CD14-positive monocyte (primary cell): ENCODE results near the gene CAPS. TPM values are rescaled to one million over a fixed set of nuclear protein-coding genes. Genes with fewer than 3 reads are reported as not detected.

Experiments used
- DNase-seq, 3 donors: peaks; one replicate each; pipeline ENCODE4 v3.0.0-alpha.2; 2011 to 2022
- H2AFZ ChIP-seq: 2 replicates; pipeline ENCODE4 v1.6.0; 2012; ENCODE audit warnings: mild to moderate bottlenecking, low read depth, low read length, inconsistent platforms; ENCODE audit not compliant: insufficient read depth, poor library complexity, severe bottlenecking
- H3K27ac ChIP-seq, 2 donors: 1 replicate in 1 of 2; 2 replicates in 1 of 2; pipeline ENCODE4 v1.5.1; 2012 to 2013; ENCODE audit warnings: low read length in 2 of 2, control low read depth in 1 of 2, inconsistent platforms in 1 of 2, low read depth in 1 of 2, mild to moderate bottlenecking in 1 of 2
- H3K27me3 ChIP-seq, 2 donors: one replicate each; pipeline versions ENCODE4 v1.6.0 to v1.6.1; 2011 to 2013; ENCODE audit warnings: low read length in 2 of 2; ENCODE audit not compliant: control insufficient read depth in 2 of 2, insufficient read depth in 2 of 2
- H3K36me3 ChIP-seq, 2 donors: replicated peaks in 1 of 2; 1 replicate in 1 of 2; 2 replicates in 1 of 2; pipeline versions ENCODE4 v1.5.1 to v1.6.1; 2012 to 2013; ENCODE audit warnings: low read length in 2 of 2, control low read depth in 1 of 2, inconsistent platforms in 1 of 2, mild to moderate bottlenecking in 1 of 2; ENCODE audit not compliant: insufficient read depth in 2 of 2, control insufficient read depth in 1 of 2
- H3K4me1 ChIP-seq, 2 donors: 1 replicate in 1 of 2; 2 replicates in 1 of 2; pipeline versions ENCODE4 v1.5.1 to v1.6.1; 2012 to 2013; ENCODE audit warnings: low read length in 2 of 2, control low read depth in 1 of 2, inconsistent platforms in 1 of 2, mild to moderate bottlenecking in 1 of 2, moderate library complexity in 1 of 2; ENCODE audit not compliant: insufficient read depth in 2 of 2, control insufficient read depth in 1 of 2
- H3K4me2 ChIP-seq: replicated peaks from 2 replicates; pipeline ENCODE3; 2012; ENCODE audit warnings: low read length, moderate library complexity, mild to moderate bottlenecking; ENCODE audit not compliant: poor library complexity, severe bottlenecking; ENCODE audit errors: extremely low read depth
- H3K4me3 ChIP-seq, 3 experiments: fragments of 200-600 bp in 1 of 3; sonication (generic) in 1 of 3; replicated peaks in 1 of 3; 1 replicate in 2 of 3; 2 replicates in 1 of 3; pipeline ENCODE4 v1.5.1; 2011 to 2013; ENCODE audit warnings: low read length in 3 of 3, mild to moderate bottlenecking in 3 of 3, control low read depth in 2 of 3, low read depth in 2 of 3, inconsistent platforms in 1 of 3, moderate library complexity in 1 of 3
- H3K79me2 ChIP-seq: 2 replicates; pipeline ENCODE4 v1.6.0; 2012; ENCODE audit warnings: mild to moderate bottlenecking, control low read depth, inconsistent platforms, low read length, moderate library complexity; ENCODE audit not compliant: insufficient read depth
- H3K9ac ChIP-seq: 2 replicates; pipeline ENCODE4 v1.6.0; 2017; ENCODE audit warnings: low read length, mild to moderate bottlenecking; ENCODE audit not compliant: insufficient read depth, poor library complexity, severe bottlenecking
- H3K9me3 ChIP-seq, 2 donors: replicated peaks in 1 of 2; 1 replicate in 1 of 2; 2 replicates in 1 of 2; pipeline versions ENCODE4 v1.5.1 to v1.6.1; 2012 to 2013; ENCODE audit warnings: low read length in 2 of 2, control low read depth in 1 of 2; ENCODE audit not compliant: control insufficient read depth in 1 of 2, insufficient read depth in 1 of 2
- H4K20me1 ChIP-seq: 2 replicates; pipeline ENCODE4 v1.6.0; 2012; ENCODE audit warnings: mild to moderate bottlenecking, low read length, control low read depth, moderate library complexity; ENCODE audit not compliant: insufficient read depth
- H3K27ac Mint-ChIP-seq, 7 donors: one replicate each; pipeline ENCODE4 v1.8.0; 2020; ENCODE audit warnings: mild to moderate bottlenecking in 7 of 7, mixed read lengths in 7 of 7, moderate library complexity in 6 of 7, inconsistent platforms in 2 of 7
- H3K27me3 Mint-ChIP-seq, 3 donors: one replicate each; pipeline ENCODE4 v1.8.0; 2021 to 2022; ENCODE audit warnings: low read depth in 3 of 3, mild to moderate bottlenecking in 3 of 3, mixed read lengths in 3 of 3, moderate library complexity in 3 of 3, inconsistent platforms in 1 of 3
- H3K36me3 Mint-ChIP-seq, 2 donors: one replicate each; pipeline ENCODE4 v1.8.0; 2020; ENCODE audit warnings: mixed read lengths in 2 of 2, inconsistent platforms in 1 of 2, mild to moderate bottlenecking in 1 of 2
- H3K4me1 Mint-ChIP-seq: one replicate; pipeline ENCODE4 v1.8.0; 2020; ENCODE audit warnings: mild to moderate bottlenecking, mixed read lengths
- H3K4me3 Mint-ChIP-seq, 2 donors: one replicate each; pipeline ENCODE4 v1.8.0; 2020; ENCODE audit warnings: mild to moderate bottlenecking in 2 of 2, mixed read lengths in 2 of 2, moderate library complexity in 1 of 2
- H3K9me3 Mint-ChIP-seq, 7 donors: one replicate each; pipeline ENCODE4 v1.8.0; 2020 to 2022; ENCODE audit warnings: mixed read lengths in 7 of 7, mild to moderate bottlenecking in 6 of 7, moderate library complexity in 6 of 7, inconsistent platforms in 2 of 7
- WGBS: methylation state at CpG from one replicate; pipeline ENCODE4 v1.1.5; 2013; ENCODE audit warnings: missing lambda C conversion rate; ENCODE audit not compliant: insufficient coverage; 5-methylcytosine and 5-hydroxymethylcytosine counted together
- intact Hi-C, 2 donors: fragments of 100-400 bp; cut with micrococcal nuclease; formaldehyde crosslinking; loops; one replicate each; pipeline versions ENCODE4 v1.15.0 to v1.15.1; 2023
- polyA plus RNA-seq, 3 donors: library from polyadenylated mRNA; depleted of rRNA in 1 of 3; unstranded in 2 of 3; stranded (reverse) in 1 of 3; fragments of 300-500 nt in 2 of 3; fragments of >200 nt in 1 of 3; fragmentation: Illumina TruSeq in 2 of 3; gene quantifications; 1 replicate in 2 of 3; 2 replicates in 1 of 3; pipeline ENCODE4 v1.2.3, GENCODE V29; 2012 to 2021
- TF ChIP-seq, protein P1 (sequence below): fragments of 200-600 bp; IDR thresholded peaks from one replicate; pipeline ENCODE4 v1.8.0; 2022; ENCODE audit warnings: antibody characterized with exemption, mild to moderate bottlenecking

CAPS gene
- polyA plus RNA-seq, 3 donors = 0.34 to 34.8 (median 0.72) TPM

DNA sequence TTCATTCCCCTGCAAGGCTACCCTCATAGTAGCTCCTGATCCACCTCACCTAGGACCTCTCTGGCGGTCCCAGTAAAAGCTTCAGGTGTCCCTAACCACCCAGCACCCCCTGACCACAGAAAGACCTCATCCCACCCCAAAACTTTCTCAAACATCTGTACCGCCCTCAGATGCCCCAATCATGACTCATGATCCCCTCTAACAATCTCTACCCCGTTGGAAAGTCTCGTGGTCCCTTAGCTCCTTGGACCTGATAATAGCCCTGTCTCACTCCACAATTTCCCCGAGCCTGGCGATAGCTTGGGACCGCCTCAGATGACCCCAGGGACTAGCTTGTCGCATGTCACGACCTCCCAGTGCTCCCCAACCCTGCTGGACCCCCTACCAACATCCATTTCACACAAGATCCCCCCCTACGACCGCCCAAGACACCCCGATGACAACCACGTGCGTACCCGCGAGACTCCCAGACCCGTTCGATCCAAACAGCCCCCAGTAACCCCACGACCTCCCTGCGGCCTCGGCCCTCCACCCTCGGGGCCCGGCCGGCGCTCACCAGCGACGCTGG, 10.9 kb upstream of the CAPS start:
- H3K9me3 ChIP-seq = no peaks in the 10 kb centered on the region
- peak overlapping the region; percentile 83 to 94 for H3K4me3 Mint-ChIP-seq
- TF ChIP-seq, protein P1, sequence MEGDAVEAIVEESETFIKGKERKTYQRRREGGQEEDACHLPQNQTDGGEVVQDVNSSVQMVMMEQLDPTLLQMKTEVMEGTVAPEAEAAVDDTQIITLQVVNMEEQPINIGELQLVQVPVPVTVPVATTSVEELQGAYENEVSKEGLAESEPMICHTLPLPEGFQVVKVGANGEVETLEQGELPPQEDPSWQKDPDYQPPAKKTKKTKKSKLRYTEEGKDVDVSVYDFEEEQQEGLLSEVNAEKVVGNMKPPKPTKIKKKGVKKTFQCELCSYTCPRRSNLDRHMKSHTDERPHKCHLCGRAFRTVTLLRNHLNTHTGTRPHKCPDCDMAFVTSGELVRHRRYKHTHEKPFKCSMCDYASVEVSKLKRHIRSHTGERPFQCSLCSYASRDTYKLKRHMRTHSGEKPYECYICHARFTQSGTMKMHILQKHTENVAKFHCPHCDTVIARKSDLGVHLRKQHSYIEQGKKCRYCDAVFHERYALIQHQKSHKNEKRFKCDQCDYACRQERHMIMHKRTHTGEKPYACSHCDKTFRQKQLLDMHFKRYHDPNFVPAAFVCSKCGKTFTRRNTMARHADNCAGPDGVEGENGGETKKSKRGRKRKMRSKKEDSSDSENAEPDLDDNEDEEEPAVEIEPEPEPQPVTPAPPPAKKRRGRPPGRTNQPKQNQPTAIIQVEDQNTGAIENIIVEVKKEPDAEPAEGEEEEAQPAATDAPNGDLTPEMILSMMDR = no peak
- peaks cover 0 to 3% (median 0%) of the 10 kb centered on the region in 7 donors for H3K9me3 Mint-ChIP-seq
- H3K4me2 ChIP-seq = peak overlapping the region; percentile 99
- WGBS = under 1% methylated on average over 25 of the region's 27 CpGs
- peaks cover 0 to 2% (median 0%) of the 10 kb centered on the region in 3 donors for H3K27me3 Mint-ChIP-seq
- H3K27ac ChIP-seq = peak overlapping the region; percentile 95 to 96
- H3K4me3 ChIP-seq = peak overlapping the region; percentile 91 to 95 (median 94)
- H3K4me1 Mint-ChIP-seq = peaks cover 18% of the 10 kb centered on the region
- H3K36me3 Mint-ChIP-seq = peaks cover 13 to 25% of the 10 kb centered on the region in 2 donors
- H3K27ac Mint-ChIP-seq = peak overlapping the region; percentile 95 to 99 (median 98)
- peak overlapping the region; percentile 99 for H3K9ac ChIP-seq
- peaks cover 19 to 22% of the 10 kb centered on the region in 2 donors for H3K4me1 ChIP-seq
- peaks cover 52% of the 10 kb centered on the region for H3K79me2 ChIP-seq
- no peaks in the 10 kb centered on the region for H3K27me3 ChIP-seq
- intact Hi-C loops = loop anchor here (5.0 to 10.0 kb wide), 5 partner anchors 72 to 522 kb away; partner anchors contain the start of genes DUS3L (in 1 of the 2), HSD11B1L (in 1 of the 2), KHSRP (in 1 of the 2) and MICOS13 (in 1 of the 2)
- H2AFZ ChIP-seq = peak overlapping the region; percentile 96
- peak; percentile 5 to 49 (median 11) for DNase-seq
- H3K36me3 ChIP-seq = peaks cover 2 to 7% of the 10 kb centered on the region in 2 donors
- peaks cover 26% of the 10 kb centered on the region for H4K20me1 ChIP-seq

DNA sequence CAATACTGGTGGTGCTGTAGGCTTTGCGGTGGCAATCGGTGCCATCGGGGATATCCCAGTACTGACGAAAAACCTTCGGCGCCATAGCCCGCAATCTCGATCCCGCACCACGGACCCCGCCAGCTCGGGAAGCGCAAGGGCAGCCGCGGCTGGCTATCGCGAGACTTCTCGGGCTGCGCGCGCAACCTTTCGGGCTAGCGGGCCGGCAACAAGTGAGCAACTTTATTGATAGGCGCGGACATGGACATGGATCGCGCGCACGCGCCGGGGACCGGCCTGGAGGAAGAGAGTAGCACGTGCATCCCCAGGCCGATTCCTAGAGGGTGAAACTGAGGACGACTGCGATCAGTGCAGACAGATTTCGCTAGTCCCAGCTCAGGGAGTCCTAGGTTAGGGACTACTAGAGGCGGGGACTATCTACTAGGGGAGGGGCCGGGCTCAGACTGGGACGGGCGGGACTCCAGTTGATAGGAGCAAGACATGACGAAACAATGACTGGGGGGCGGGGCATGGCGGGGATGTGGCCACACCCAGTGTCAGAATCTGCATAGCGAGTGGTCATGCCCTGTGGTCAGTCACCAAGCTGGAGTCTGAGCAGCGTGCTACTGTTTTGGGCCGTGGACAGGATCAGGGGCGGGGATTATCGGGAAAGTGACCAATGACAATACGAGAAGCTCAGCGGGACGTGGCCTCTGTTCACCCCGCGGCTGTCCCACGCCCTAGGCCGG, 10.3 kb upstream of the CAPS start, which contains the start of gene NDUFA11:
Gene NDUFA11 (minus strand): TSS at position 167 of the 728 bp plus-strand sequence. CDS start 82 bp downstream, at position 85.
- H3K4me1 ChIP-seq = peaks cover 19 to 22% of the 10 kb centered on the region in 2 donors
- TF ChIP-seq, protein P1 = no peak
- H3K79me2 ChIP-seq = peaks cover 48% of the 10 kb centered on the region
- peak; percentile 92 to 95 (median 94) for DNase-seq
- peaks cover 2 to 9% of the 10 kb centered on the region in 2 donors for H3K36me3 ChIP-seq
- peaks cover 0 to 3% (median 0%) of the 10 kb centered on the region in 7 donors for H3K9me3 Mint-ChIP-seq
- peak within 1 kb of the TSS; percentile 96 for H2AFZ ChIP-seq
- peaks cover 19% of the 10 kb centered on the region for H4K20me1 ChIP-seq
- H3K4me3 ChIP-seq = peak within 1 kb of the TSS; percentile 91 to 95 (median 94)
- H3K4me2 ChIP-seq = peak within 1 kb of the TSS; percentile 99
- no peaks in the 10 kb centered on the region for H3K27me3 ChIP-seq
- H3K27me3 Mint-ChIP-seq = peaks cover 0 to 2% (median 0%) of the 10 kb centered on the region in 3 donors
- H3K4me3 Mint-ChIP-seq = peak within 1 kb of the TSS; percentile 83 to 94
- peak within 1 kb of the TSS; percentile 99 for H3K9ac ChIP-seq
- peaks cover 13 to 24% of the 10 kb centered on the region in 2 donors for H3K36me3 Mint-ChIP-seq
- peaks cover 18% of the 10 kb centered on the region for H3K4me1 Mint-ChIP-seq
- under 1% methylated on average over 55 of the region's 57 CpGs for WGBS
- peak within 1 kb of the TSS; percentile 95 to 96 for H3K27ac ChIP-seq
- no peaks in the 10 kb centered on the region for H3K9me3 ChIP-seq
- intact Hi-C loops = loop anchor here (2.0 to 10.0 kb wide), 6 partner anchors 71 to 521 kb away; partner anchors contain the start of genes DUS3L (in 2 of the 2), HSD11B1L (in 1 of the 2), KHSRP (in 1 of the 2) and MICOS13 (in 1 of the 2)
- H3K27ac Mint-ChIP-seq = peak within 1 kb of the TSS; percentile 95 to 99 (median 98)
